ENCODE results near the gene P3H1.
"Not testable (repeated sequence)": the region's sequence is repeated elsewhere in the genome, so short reads cannot be mapped to it uniquely, and the experiment has no call there.

Gene P3H1, protein sequence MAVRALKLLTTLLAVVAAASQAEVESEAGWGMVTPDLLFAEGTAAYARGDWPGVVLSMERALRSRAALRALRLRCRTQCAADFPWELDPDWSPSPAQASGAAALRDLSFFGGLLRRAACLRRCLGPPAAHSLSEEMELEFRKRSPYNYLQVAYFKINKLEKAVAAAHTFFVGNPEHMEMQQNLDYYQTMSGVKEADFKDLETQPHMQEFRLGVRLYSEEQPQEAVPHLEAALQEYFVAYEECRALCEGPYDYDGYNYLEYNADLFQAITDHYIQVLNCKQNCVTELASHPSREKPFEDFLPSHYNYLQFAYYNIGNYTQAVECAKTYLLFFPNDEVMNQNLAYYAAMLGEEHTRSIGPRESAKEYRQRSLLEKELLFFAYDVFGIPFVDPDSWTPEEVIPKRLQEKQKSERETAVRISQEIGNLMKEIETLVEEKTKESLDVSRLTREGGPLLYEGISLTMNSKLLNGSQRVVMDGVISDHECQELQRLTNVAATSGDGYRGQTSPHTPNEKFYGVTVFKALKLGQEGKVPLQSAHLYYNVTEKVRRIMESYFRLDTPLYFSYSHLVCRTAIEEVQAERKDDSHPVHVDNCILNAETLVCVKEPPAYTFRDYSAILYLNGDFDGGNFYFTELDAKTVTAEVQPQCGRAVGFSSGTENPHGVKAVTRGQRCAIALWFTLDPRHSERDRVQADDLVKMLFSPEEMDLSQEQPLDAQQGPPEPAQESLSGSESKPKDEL

DNA sequence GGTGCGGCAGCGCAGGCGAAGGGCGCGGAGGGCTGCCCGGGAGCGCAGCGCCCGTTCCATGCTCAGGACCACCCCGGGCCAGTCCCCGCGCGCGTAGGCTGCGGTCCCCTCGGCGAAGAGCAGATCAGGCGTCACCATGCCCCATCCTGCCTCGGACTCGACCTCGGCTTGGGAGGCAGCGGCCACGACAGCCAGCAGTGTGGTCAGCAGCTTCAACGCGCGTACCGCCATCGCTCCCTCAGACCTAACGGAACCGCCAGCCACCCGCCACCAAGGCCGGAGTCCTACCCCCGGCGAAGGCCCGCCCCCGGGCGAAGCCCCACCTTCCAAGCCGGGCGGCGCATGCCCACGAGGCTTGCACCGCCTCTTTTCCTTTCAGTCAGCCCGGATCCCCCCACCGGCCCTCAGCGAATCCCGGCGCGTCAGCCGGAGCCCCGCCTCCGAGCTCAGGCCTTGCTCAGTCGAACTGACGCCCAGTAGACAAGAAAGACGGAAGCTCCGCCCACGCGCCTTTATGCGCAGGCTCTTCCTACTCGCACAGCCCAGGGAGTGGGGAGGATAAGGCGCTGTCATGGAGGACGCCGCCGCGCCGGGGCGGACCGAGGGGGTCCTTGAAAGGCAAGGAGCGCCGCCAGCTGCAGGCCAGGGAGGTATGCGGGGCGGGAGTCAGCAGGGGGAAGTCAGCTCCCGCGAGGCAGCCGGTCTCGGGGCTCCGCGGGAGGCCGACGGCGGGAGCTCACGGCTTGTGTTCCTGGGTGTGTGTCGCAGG is at the start of gene P3H1, which contains the start of gene C1orf50:
Gene P3H1 (minus strand): TSS at position 288 of the 769 bp plus-strand sequence. CDS start 57 bp downstream, at position 231.
Gene C1orf50 (plus strand): TSS at position 509 of the 769 bp plus-strand sequence. CDS start 63 bp downstream, at position 572.
- in situ Hi-C loops (cut with MboI; ENCODE audit: low pct_unique_long_range_greater_than_20kb, low sequenced_read_pairs), result no loop called here
- DNase-seq, result peak; percentile 99

DNA sequence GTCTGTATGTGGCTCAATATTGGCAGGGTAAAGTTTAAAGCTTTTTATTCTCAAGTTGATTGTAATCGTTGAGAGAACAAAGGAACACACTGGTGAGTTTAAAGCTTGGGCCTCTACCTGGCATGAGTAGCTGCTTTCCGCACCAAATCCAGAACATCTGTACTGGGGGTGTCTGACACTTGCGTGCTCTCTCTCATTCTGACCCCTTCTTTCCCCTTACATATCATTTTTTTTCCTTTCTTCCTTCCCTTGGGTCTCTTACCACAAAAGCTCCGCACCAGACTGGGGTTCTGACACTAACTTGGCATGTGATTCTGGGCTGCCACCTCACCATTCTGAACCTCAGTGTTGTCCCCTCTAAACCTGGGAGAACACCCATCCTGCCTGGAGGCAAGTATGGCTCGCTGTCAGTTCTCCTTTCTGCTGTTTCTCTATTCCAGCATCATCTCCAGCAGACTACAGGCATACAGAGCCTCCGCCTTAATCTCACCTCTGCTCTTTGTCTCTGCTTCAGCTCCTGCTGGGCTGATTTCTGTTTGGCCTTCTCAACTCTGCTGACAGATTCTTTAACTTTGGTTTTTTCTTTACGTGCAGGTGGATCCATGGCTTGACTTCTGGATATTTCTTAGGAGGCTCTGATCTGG is 49.2 kb upstream of the P3H1 start:
- DNase-seq, result no peak
- in situ Hi-C loops (cut with MboI; ENCODE audit: low pct_unique_long_range_greater_than_20kb, low sequenced_read_pairs), result no loop called here

DNA sequence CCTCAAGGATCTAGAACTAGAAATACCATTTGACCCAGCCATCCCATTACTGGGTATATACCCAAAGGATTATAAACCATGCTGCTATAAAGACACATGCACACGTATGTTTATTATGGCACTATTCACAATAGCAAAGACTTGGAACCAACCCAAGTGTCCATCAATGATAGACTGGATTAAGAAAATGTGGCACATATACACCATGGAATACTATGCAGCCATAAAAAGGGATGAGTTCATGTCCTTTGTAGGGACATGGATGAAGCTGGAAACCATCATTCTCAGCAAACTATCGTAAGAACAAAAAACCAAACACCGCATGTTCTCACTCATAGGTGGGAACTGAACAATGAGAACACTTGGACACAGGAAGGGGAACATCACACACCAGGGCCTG is 48.0 kb upstream of the P3H1 start:
- in situ Hi-C loops (cut with MboI; ENCODE audit: low pct_unique_long_range_greater_than_20kb, low sequenced_read_pairs); DNase-seq: not testable (repeated sequence)

DNA sequence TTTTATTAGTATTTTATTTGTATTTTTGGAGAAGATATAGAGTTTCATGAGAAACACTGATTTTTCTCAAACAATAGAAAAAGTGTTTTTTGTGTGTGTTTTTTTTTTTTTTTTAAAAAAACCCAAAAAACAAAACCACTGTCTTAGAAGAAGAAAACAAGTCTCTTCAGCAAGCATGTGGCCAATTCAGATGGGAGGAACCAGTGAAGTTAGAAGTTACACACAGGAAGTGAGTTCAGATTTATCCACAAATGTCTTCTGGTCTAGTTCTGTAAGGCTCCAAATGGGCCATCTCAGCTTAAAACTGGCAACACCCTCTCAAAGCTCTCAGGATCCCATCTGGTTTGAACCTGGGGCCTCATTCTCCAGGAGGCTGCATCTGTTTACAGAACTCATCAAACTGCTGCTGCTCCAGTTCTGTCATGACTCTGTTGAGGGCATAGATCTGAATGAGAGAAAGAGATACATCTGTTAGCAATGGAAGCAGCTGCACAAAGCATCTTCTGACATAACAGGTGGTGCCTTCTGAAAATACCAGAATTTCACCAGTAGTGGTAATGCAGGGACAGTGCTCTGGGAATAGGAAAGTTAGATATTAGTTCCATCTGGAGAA is 40.3 kb upstream of the P3H1 start:
- no peak for DNase-seq
- in situ Hi-C loops (cut with MboI; ENCODE audit: low pct_unique_long_range_greater_than_20kb, low sequenced_read_pairs), result no loop called here

DNA sequence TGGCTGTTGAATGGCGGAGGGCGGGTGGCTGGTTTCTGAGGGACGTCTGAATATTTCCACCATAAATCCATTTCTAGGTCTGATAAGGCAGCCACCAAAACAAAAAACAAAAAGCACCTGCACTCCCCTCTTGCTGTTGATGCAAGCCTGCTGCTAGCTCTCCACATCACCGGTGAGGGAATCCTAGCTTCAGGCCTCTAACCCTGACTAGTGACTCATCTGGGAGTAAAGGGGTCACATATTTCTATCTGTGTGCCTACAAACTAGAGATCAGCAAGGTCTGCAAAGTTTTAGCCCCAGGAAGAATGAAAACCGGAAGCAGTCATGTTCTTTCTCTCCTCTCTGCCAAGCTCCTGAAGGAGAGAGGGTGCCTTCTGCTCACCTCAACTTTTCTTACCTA is 39.8 kb upstream of the P3H1 start:
- in situ Hi-C loops (cut with MboI; ENCODE audit: low pct_unique_long_range_greater_than_20kb, low sequenced_read_pairs), result no loop called here
- no peak for DNase-seq

DNA sequence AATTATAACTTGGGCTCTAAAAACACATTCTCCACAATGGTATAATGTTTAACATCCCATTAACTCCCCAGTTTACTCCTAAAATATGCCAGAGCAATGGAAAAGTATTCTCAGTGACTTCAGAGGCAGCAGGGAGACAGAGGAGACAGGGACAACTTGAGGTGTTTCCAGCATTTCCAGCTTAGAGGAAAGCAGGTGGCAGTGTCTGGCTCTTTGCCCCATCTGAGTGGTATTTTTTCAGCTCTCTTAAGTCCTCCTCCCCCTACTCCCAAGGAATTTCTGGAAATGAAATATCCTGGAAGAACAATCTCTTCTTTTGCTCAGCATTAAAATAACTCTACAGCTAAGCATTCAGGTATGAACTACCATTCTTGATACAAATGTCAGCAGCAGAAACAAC is 39.3 kb upstream of the P3H1 start:
- DNase-seq, result no peak
- in situ Hi-C loops (cut with MboI; ENCODE audit: low pct_unique_long_range_greater_than_20kb, low sequenced_read_pairs), result no loop called here

DNA sequence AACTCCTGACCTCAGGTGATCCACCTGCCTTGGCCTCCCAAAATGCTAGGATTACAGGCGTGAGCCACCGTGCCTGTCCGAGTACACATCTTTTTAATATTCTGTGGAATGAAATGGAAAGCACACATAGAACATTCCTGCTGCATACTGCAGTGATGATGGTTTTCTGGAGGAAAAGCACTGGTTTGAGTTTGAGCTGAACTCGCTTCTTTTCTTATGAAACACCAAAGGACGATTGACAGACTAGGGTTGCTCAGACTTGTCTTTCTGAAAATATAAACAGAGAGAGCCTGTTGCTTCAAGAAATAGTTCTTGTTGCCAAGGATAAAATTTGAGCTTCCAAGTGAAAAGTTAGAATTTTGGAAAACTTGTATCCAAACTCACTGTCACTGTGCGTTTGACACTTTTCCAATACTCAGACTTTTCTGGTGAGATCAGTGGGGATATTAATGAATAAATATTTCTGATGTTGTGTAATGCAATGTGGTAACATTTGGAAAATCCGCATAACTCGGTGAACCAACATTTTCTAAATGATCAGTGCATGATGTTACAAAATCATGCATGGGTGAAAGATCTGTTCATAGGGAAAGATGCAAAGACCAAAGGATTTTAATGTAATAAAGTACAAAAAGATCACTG is 35.1 kb upstream of the P3H1 start:
- in situ Hi-C loops (cut with MboI; ENCODE audit: low pct_unique_long_range_greater_than_20kb, low sequenced_read_pairs), result no loop called here

DNA sequence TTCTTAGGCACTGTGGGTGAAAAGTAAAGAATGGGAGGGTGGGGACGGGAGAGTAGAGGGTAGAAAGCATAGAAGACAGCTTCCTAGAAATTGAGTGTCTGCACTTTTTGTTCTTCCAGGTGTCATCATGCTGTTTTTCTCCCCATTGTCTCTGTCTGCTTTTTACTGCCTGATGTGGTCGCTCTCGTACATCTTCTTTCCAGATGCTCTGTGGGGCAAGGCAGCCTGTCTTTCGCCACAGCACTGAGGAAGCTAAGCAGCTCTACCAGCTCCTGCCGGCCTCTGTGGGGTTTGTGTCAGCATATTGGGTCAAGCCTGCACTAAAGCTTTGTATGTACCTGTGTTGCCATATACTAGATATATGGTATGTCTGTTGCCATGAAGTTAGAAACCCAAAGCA is 31.2 kb upstream of the P3H1 start:
- in situ Hi-C loops (cut with MboI; ENCODE audit: low pct_unique_long_range_greater_than_20kb, low sequenced_read_pairs), result loop anchor here (25.0 kb wide), 1 partner anchor 264 kb away; no protein-coding TSS in a partner anchor
- DNase-seq, result no peak

More for the DNA sequence above, 35.1 kb upstream of the P3H1 start:
- no peak for DNase-seq

DNA sequence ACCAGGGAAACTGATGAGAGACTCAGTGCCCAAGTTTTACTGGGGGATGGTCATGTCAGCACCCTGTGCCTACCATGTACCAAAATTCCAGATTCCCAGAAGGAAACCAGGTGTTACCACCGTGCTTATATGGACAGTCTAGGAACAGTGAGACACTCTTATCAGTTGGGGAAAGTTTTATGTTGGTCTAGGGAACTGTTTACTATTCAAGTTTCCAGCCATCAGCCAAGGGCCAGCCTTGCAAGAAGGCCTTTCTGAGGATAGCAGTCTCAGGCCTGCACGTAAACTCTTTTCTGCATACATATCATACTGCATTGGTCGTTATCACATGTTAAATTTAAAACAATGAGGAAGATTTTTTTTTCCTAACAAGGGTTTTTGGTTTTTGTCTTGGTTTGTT is 30.6 kb upstream of the P3H1 start:
- in situ Hi-C loops (cut with MboI; ENCODE audit: low pct_unique_long_range_greater_than_20kb, low sequenced_read_pairs), result loop anchor here (25.0 kb wide), 1 partner anchor 265 kb away; no protein-coding TSS in a partner anchor
- no peak for DNase-seq

DNA sequence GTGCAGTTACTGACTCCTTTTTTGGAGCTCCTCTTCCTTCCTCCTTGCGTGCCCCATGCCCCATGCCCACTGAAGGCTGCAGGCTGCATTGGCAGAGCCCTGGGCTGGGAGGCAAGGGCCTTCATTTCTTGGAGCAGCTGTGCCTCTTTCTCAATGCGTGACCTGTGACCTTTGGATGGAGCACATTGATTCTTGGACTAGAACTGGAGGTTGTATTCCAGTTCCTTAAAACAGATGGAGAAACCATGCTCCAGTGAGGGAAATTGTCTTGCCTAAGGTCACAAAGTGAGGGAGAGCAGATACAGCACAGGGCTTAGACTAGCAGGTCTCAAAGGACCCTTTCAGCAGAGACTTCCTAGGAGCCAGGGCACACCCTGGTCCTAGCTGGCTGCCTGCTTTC is 27.0 kb upstream of the P3H1 start:
- in situ Hi-C loops (cut with MboI; ENCODE audit: low pct_unique_long_range_greater_than_20kb, low sequenced_read_pairs), result loop anchor here (25.0 kb wide), 1 partner anchor 268 kb away; no protein-coding TSS in a partner anchor
- DNase-seq, result no peak

DNA sequence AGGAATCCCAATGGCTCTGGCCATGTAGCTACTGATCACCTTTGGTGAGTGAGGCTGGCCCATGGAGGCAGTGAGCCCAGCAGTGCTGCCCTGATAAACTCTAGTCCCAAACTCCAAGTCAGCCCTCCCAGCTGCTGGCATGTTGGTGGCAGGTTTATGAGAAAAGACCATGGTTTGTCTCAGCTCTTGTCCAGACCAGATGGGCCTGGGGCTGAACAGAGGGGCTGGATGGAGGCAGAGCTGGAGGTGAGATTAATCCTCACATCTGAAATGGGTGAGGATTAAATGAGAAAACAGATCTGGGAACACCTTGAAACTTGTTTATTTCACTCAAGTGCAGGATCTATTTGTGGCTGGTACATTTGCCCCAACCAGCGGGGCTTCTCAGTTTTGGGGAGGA is 21.2 kb upstream of the P3H1 start:
- no peak for DNase-seq
- in situ Hi-C loops (cut with MboI; ENCODE audit: low pct_unique_long_range_greater_than_20kb, low sequenced_read_pairs), result loop anchor here (25.0 kb wide), 1 partner anchor 274 kb away; no protein-coding TSS in a partner anchor

DNA sequence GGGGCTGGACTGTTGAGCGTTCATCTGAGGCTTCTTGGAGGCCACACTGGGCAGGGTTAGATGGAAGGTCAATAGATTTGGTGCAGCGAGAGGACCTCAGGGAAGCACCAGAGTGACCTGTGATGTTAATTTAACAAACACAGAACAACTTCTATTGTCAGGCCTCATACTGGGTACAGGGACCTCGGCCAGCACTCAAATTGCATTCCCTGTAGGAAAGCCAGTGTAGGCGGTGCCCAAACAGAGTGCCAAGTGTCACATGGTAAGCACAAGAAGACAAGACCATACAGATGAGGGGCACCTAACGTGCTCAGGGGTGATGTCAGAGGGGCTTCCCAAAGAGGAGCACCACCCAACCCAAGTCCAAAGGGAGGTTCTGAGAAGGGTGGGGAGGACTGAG is 19.3 kb upstream of the P3H1 start:
- in situ Hi-C loops (cut with MboI; ENCODE audit: low pct_unique_long_range_greater_than_20kb, low sequenced_read_pairs), result loop anchor here (25.0 kb wide), 1 partner anchor 276 kb away; no protein-coding TSS in a partner anchor
- DNase-seq, result no peak

DNA sequence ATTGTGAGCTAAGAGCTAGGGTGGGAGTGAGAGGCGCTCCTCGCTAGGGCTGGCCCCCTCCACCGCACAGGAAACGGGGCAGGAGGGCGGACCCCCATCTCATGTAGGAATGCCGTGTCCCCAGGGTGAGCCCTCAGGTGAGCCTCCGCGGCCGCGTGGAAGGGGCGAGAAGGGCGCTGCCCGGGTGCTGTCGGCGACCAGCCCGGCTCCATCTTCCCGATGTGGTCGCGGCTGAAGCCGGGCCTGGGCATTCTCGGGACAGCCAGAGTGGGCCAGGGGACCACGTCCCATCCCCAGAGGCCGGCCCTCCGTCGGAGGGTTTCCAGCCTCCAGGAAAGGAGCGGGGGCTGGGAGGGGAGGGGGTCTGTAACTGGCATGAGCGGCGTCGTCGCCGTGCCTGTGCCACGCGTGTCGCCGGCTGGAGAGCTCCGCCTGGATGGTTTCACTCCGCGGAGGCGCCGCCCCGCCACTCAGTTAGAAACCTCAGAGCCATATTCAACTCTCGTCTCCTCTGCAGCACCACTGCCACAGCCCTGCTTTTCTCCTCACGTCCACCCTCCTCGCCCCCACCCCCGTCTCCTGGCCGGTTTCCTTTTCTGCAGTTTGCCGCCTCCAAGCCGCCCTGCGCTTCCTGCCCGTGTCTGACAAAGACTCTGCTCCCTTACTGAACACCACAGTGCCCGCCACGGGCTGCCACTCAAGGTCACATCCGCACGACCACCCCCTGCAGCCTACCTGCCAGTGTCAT is 18.3 kb upstream of the P3H1 start, which contains the start of gene TMEM269:
Gene TMEM269 (plus strand): TSS at position 46 of the 748 bp plus-strand sequence. CDS start 4,903 bp downstream, outside the sequence.
- in situ Hi-C loops (cut with MboI; ENCODE audit: low pct_unique_long_range_greater_than_20kb, low sequenced_read_pairs), result loop anchor here (25.0 kb wide), 1 partner anchor 277 kb away; no protein-coding TSS in a partner anchor
- DNase-seq, result no peak

DNA sequence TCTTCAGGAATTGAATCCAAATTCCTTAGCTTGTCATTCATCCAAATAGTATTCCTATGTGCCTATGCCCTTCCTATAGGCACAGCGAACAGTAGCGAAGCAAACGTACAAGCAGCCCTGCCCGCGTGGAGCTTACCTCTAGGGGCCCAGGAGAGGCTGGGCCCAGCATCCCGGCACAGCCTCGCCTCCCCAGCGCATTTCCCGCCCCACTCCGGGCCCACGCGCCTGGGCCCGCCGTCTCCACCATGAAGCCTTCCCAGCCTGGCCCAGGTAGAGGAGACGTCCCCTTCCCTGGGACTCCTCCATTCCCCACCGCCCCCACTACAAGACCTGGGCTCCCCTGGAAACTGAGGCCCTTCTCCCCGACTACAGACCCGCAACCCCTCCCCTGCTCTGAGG is 17.7 kb upstream of the P3H1 start:
- no peak for DNase-seq
- in situ Hi-C loops (cut with MboI; ENCODE audit: low pct_unique_long_range_greater_than_20kb, low sequenced_read_pairs), result loop anchor here (25.0 kb wide), 1 partner anchor 278 kb away; no protein-coding TSS in a partner anchor

DNA sequence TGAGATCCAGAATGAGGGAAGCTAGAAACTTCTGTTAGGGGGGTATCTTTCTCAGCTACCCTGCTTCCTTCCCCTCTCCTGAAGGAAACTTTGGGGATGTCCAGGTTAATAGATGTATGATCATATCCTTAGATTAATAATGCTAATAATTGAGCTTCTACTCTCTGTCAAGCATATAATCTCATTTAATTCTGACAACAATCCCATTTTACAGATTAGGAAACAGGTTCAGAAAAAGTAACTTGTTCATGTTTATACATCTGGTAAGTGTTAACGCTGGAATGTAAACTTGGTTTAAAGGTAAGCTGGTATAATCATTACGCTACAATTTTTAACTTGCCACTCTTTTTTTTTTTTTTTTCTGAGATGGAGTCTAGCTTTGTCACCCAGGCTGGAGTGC is 16.3 kb upstream of the P3H1 start:
- in situ Hi-C loops (cut with MboI; ENCODE audit: low pct_unique_long_range_greater_than_20kb, low sequenced_read_pairs), result loop anchor here (25.0 kb wide), 1 partner anchor 279 kb away; no protein-coding TSS in a partner anchor

DNA sequence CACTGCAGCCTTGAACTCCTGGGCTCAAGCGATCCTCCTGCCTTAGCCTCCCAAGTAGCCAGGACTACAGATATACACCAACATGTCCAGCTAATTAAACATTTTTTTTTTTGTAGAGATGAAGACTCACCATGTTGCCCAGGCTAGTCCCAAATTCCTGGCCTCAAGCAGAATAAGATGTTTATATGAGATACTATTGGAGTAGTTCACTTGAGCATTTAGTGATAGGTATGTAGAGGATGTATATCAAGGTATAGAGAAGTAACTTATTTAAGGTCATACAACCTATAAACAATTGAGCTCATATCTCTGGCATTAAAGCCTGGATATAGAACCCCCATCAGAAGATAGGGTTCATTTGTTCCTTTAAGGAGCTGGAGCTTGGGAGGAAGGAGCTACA is 13.3 kb upstream of the P3H1 start:
- DNase-seq, result no peak
- in situ Hi-C loops (cut with MboI; ENCODE audit: low pct_unique_long_range_greater_than_20kb, low sequenced_read_pairs), result loop anchor here (25.0 kb wide), 1 partner anchor 282 kb away; no protein-coding TSS in a partner anchor

More for the DNA sequence above, 16.3 kb upstream of the P3H1 start:
- DNase-seq, result no peak

DNA sequence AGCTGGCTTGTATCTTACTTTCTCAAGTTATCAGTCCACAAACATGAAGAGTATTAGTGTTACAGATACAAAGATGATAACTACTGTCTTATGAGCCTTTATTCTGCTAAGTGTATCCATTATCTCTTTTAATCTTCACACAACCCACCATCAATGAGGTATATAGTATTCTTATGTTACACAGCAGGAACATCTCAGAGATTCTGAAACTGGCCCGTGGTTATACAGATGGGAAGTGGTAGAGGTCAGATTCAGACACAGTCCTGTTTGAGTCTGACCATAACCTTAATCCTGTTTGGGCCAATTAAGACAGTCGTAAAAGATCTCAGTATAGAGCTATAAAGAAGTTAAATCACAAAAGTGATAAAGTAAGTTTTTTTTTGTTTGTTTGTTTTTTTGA is 12.9 kb upstream of the P3H1 start:
- DNase-seq, result no peak
- in situ Hi-C loops (cut with MboI; ENCODE audit: low pct_unique_long_range_greater_than_20kb, low sequenced_read_pairs), result loop anchor here (25.0 kb wide), 1 partner anchor 283 kb away; no protein-coding TSS in a partner anchor
